SK-N-SH (cell line): ENCODE results near the gene CCDC40. TPM values are rescaled to one million over a fixed set of nuclear protein-coding genes. Genes with fewer than 3 reads are reported as not detected.

Experiments used
- CTCF ChIA-PET: fragments of 300-600, 350-600 bp; formaldehyde crosslinking; extraction: SDS; loops from one replicate; lab custom pipeline; 2021; lab: Yijun Ruan, JAX
- POLR2A ChIA-PET: fragments of 350-600 bp; sonication (Branson Sonifier 250); formaldehyde crosslinking; extraction: SDS; loops from one replicate; lab custom pipeline; 2020; ENCODE audit warnings: antibody characterized with exemption, inconsistent platforms; lab: Yijun Ruan, JAX
- DNase-seq: peaks from one replicate; pipeline ENCODE4 v3.0.0; 2012
- H2AFZ ChIP-seq: fragments of 200-600 bp; sonication (generic); 2 replicates; pipeline ENCODE4 v1.8.1; 2016; ENCODE audit warnings: antibody characterized with exemption, mild to moderate bottlenecking, low read depth
- H3F3A ChIP-seq: fragments of 200-600 bp; sonication (generic); replicated peaks from 2 replicates; pipeline ENCODE3; 2016; ENCODE audit warnings: antibody characterized with exemption, mild to moderate bottlenecking; ENCODE audit not compliant: insufficient read depth
- H3K27ac ChIP-seq, 2 experiments: fragments of 200-500 bp in 1 of 2; fragments of 200-600 bp in 1 of 2; sonication (Bioruptor generic) in 1 of 2; sonication (generic), shearing (Covaris generic) in 1 of 2; 2 replicates each; pipeline versions ENCODE4 v1.5.1 to v1.6.1; 2014 to 2016; ENCODE audit warnings: low read depth in 2 of 2, inconsistent platforms in 1 of 2, low read length in 1 of 2, mild to moderate bottlenecking in 1 of 2, mixed read lengths in 1 of 2
- H3K27me3 ChIP-seq: fragments of 200-600 bp; sonication (generic), shearing (Covaris generic); 2 replicates; pipeline ENCODE4 v1.6.1; 2016; ENCODE audit warnings: mixed run types; ENCODE audit not compliant: insufficient read depth
- H3K36me3 ChIP-seq, 2 experiments: fragments of 200-500 bp in 1 of 2; fragments of 200-600 bp in 1 of 2; sonication (Bioruptor generic) in 1 of 2; sonication (generic) in 1 of 2; replicated peaks in 1 of 2; 2 replicates each; pipeline versions ENCODE3 to v1.5.1; 2014 to 2016; ENCODE audit warnings: low read length in 1 of 2, mild to moderate bottlenecking in 1 of 2; ENCODE audit not compliant: insufficient read depth in 2 of 2, control insufficient read depth in 1 of 2
- H3K4me1 ChIP-seq, 2 experiments: fragments of 200-500 bp in 1 of 2; fragments of 200-600 bp in 1 of 2; sonication (Bioruptor generic) in 1 of 2; sonication (generic), shearing (Covaris generic) in 1 of 2; 2 replicates each; pipeline versions ENCODE4 v1.5.1 to v1.6.1; 2014 to 2016; ENCODE audit warnings: low read depth in 1 of 2, low read length in 1 of 2, mixed run types in 1 of 2; ENCODE audit not compliant: insufficient read depth in 2 of 2, control insufficient read depth in 1 of 2
- H3K4me2 ChIP-seq: fragments of 200-600 bp; sonication (generic), shearing (Covaris generic); 2 replicates; pipeline ENCODE4 v1.6.1; 2017; ENCODE audit warnings: mixed run types
- H3K4me3 ChIP-seq, 2 experiments: fragments of 200-500 bp in 1 of 2; fragments of 200-600 bp in 1 of 2; sonication (Bioruptor generic) in 1 of 2; sonication (generic), shearing (Covaris generic) in 1 of 2; 2 replicates each; pipeline versions ENCODE4 v1.5.1 to v1.8.1; 2014 to 2016; ENCODE audit warnings: low read depth in 2 of 2, inconsistent platforms in 1 of 2, low read length in 1 of 2, mild to moderate bottlenecking in 1 of 2, mixed read lengths in 1 of 2, moderate library complexity in 1 of 2
- H3K79me2 ChIP-seq: fragments of 200-600 bp; sonication (generic); 2 replicates; pipeline ENCODE4 v1.8.1; 2017; ENCODE audit warnings: mild to moderate bottlenecking; ENCODE audit not compliant: insufficient read depth
- H3K9ac ChIP-seq: fragments of 200-600 bp; sonication (generic); 2 replicates; pipeline ENCODE4 v1.6.1; 2017; ENCODE audit warnings: mixed run types
- H3K9me2 ChIP-seq: fragments of 200-600 bp; sonication (generic); 2 replicates; pipeline ENCODE4 v1.6.1; 2017; ENCODE audit warnings: mixed run types
- H3K9me3 ChIP-seq: fragments of 200-600 bp; sonication (generic); 2 replicates; pipeline ENCODE4 v1.6.1; 2017; ENCODE audit warnings: mixed run types, mild to moderate bottlenecking, moderate library complexity
- H4K20me1 ChIP-seq: fragments of 200-600 bp; sonication (generic); 2 replicates; pipeline ENCODE4 v1.6.1; 2017; ENCODE audit warnings: mild to moderate bottlenecking, mixed run types; ENCODE audit not compliant: insufficient read depth
- ELF1 ChIP-seq: IDR thresholded peaks from 2 replicates; pipeline ENCODE4 v1.4.0; 2012
- EP300 ChIP-seq, 2 experiments: IDR thresholded peaks; 2 replicates each; pipeline versions ENCODE4 v1.4.0 to v1.6.1; 2012; ENCODE audit warnings: borderline replicate concordance in 1 of 2, low read depth in 1 of 2, low read length in 1 of 2
- EZH2phosphoT487 ChIP-seq: fragments of 200-600 bp; sonication (generic); IDR thresholded peaks from 2 replicates; pipeline ENCODE4 v1.6.1; 2017; ENCODE audit warnings: low read depth, mixed run types, mild to moderate bottlenecking, antibody characterized with exemption, moderate library complexity, borderline replicate concordance
- NFIC ChIP-seq: IDR thresholded peaks from 2 replicates; pipeline ENCODE4 v1.4.0; 2012; ENCODE audit warnings: borderline replicate concordance
- PBX3 ChIP-seq: IDR thresholded peaks from 2 replicates; pipeline ENCODE4; 2012
- RAD21 ChIP-seq: IDR thresholded peaks from 2 replicates; pipeline ENCODE4 v1.6.1; 2012; ENCODE audit warnings: mild to moderate bottlenecking, low read length
- SIN3A ChIP-seq: IDR thresholded peaks from 2 replicates; pipeline ENCODE4 v1.6.1; 2012; ENCODE audit warnings: low read depth, mild to moderate bottlenecking, low read length, moderate library complexity, borderline replicate concordance
- TCF12 ChIP-seq: IDR thresholded peaks from 2 replicates; pipeline ENCODE4 v1.4.0; 2012
- USF2 ChIP-seq: fragments of 150-350 bp; IDR thresholded peaks from 2 replicates; pipeline ENCODE4 v1.6.1; 2017; ENCODE audit warnings: antibody characterized with exemption, low read length, low read depth, borderline replicate concordance
- WGBS: methylation state at CpG from one replicate; pipeline ENCODE4 v1.1.6; 2017; ENCODE audit warnings: low lambda C conversion rate; 5-methylcytosine and 5-hydroxymethylcytosine counted together
- polyA plus RNA-seq, 3 experiments: library from polyadenylated mRNA; depleted of rRNA; stranded (reverse); fragments of >200 nt; gene quantifications; 2 replicates each; pipeline ENCODE4 v1.2.3, GENCODE V29; 2012

CCDC40 gene
- polyA plus RNA-seq, 1 of the 3 experiments (the other 2 are of a cell fraction): 17.3 TPM

GRCh38 chr17:80002690-80003490 lies 33.6 kb upstream of the CCDC40 start:
- H3F3A ChIP-seq: no peaks in the 10 kb centered on the region
- WGBS: 96% methylated on average over 27 of the region's 30 CpGs
- H2AFZ ChIP-seq: no peak overlapping the region
- H3K9ac ChIP-seq: no peak overlapping the region
- H3K4me2 ChIP-seq: no peak overlapping the region
- peaks cover 6 to 8% of the 10 kb centered on the region in 2 experiments for H3K36me3 ChIP-seq
- H3K4me3 ChIP-seq: no peak overlapping the region
- no peak for DNase-seq
- no peaks in the 10 kb centered on the region for H3K9me2 ChIP-seq
- no peaks in the 10 kb centered on the region for H3K9me3 ChIP-seq
- H3K27me3 ChIP-seq: no peaks in the 10 kb centered on the region
- H3K27ac ChIP-seq: no peak overlapping the region
- ChIA-PET POLR2A (no interaction called here), CTCF (interaction anchor here (1.4 to 12.1 kb wide), 6 partner anchors 13 to 295 kb away, joined by 3 to 209 read pairs (median 26); no protein-coding TSS in a partner anchor)
- peaks cover 11% of the 10 kb centered on the region; the same call in 1 of the 2 replicates for H3K79me2 ChIP-seq
- H4K20me1 ChIP-seq: peaks cover 24% of the 10 kb centered on the region
- H3K4me1 ChIP-seq: peaks cover 0 to 2% of the 10 kb centered on the region in 2 experiments; a peak in 1 of 4 replicates
- TF ChIP-seq ELF1 (no peak), TCF12 (no peak), SIN3A (no peak), RAD21 (no peak), NFIC (no peak)

- Histone ChIP-seq H2AFZ (no peak overlapping the region), H3K9me3 (no peaks in the 10 kb centered on the region), H3K79me2 (peaks cover 11% of the 10 kb centered on the region; the same call in 1 of the 2 replicates), H3K4me3 (no peak overlapping the region), H3K27me3 (no peaks in the 10 kb centered on the region), H3K36me3 (peaks cover 6 to 8% of the 10 kb centered on the region in 2 experiments), H3K9ac (no peak overlapping the region), H3K9me2 (no peaks in the 10 kb centered on the region), H3K4me2 (no peak overlapping the region), H4K20me1 (peaks cover 32% of the 10 kb centered on the region), H3F3A (no peaks in the 10 kb centered on the region), H3K27ac (no peak overlapping the region), H3K4me1 (peaks cover 0 to 5% of the 10 kb centered on the region in 2 experiments; a peak in 1 of 4 replicates)
- DNase-seq: no peak
- TF ChIP-seq PBX3: no peak
- TF ChIP-seq TCF12: no peak
- no peak for TF ChIP-seq EP300 (IDR thresholded peaks at IDR 0.05; ENCODE audit: borderline replicate concordance in 1 of 2, low read depth in 1 of 2, low read length in 1 of 2)
- no peak for TF ChIP-seq USF2
- no peak for TF ChIP-seq EZH2phosphoT487
- TF ChIP-seq ELF1: no peak
- POLR2A ChIA-PET: no interaction called here
- CTCF ChIA-PET: interaction anchor here (1.4 to 12.1 kb wide), 11 partner anchors 14 to 296 kb away, joined by 3 to 209 read pairs (median 12); partner anchors contain the start of gene CBX4
- 95% methylated on average over 15 of the region's 15 CpGs for WGBS
These were observed 32.5 kb upstream of the CCDC40 start for GRCh38 chr17:80003969-80004368.
